ENCODE results near the gene CEP170B. TPM values are rescaled to one million over a fixed set of nuclear protein-coding genes. Genes with fewer than 3 reads are reported as not detected.
A peak's percentile ranks its signal among the peaks of the same experiment; 100 is the strongest.
"Not testable (repeated sequence)": the region's sequence is repeated elsewhere in the genome, so short reads cannot be mapped to it uniquely, and the experiment has no call there.

CEP170B gene
- total RNA-seq, 1 experiment from 2014 or later = 0.12 TPM

DNA sequence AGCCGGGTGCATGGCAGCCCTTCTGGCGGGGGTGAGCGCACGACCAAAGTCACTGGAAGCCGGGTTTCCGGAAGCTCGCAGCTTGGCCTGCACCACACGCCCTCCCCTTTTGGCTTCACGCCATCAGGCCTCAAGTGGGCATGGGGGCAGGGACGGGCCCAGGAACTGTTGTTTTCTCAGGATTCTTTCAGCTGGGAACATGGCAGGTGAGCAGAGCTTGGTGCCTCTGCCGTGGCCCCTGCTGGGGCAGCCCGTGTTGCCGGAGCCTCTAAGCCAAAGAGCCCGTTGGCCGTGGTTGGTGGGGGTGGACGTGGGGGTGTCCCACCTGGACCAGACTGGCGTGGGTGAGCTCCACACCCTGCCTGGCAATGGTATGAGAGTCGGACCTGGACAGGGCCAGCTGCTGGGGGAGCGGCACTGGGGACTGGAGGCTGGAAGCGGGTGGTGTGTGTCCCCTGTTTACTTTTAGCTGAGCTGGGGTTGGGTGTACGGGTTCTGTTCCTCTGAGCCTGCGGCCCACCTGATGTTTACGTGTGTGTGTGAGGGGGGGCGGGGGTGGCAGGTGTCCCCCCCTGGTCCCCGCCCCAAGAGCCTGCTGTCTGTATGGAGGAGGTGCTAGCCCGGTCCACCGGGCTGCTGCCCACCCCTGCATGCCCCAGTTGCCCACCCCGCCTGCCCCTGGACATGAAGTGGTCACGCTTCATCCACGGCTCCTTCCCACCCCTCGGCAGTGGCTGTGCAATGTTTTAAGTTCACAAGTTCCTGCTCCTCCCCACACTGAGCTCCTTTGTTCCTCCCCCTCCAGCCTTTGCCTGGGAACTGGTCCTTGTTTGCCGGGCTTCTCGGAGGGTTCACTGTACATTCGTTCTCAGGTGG, 31.0 kb downstream of the CEP170B start:
- no peak overlapping the region for H3K4me3 ChIP-seq
- H3K9me3 ChIP-seq (replicated peaks) = no peaks in the 10 kb centered on the region
- peaks cover 4% of the 10 kb centered on the region; the same call in 1 of the 2 replicates for H3K27me3 ChIP-seq
- H3K36me3 ChIP-seq = no peaks in the 10 kb centered on the region
- peak; percentile 54 to 69 for DNase-seq
- no peak overlapping the region for H3K27ac ChIP-seq
- H3K4me1 ChIP-seq = peaks cover 5% of the 10 kb centered on the region; the same call in 1 of the 2 replicates

DNA sequence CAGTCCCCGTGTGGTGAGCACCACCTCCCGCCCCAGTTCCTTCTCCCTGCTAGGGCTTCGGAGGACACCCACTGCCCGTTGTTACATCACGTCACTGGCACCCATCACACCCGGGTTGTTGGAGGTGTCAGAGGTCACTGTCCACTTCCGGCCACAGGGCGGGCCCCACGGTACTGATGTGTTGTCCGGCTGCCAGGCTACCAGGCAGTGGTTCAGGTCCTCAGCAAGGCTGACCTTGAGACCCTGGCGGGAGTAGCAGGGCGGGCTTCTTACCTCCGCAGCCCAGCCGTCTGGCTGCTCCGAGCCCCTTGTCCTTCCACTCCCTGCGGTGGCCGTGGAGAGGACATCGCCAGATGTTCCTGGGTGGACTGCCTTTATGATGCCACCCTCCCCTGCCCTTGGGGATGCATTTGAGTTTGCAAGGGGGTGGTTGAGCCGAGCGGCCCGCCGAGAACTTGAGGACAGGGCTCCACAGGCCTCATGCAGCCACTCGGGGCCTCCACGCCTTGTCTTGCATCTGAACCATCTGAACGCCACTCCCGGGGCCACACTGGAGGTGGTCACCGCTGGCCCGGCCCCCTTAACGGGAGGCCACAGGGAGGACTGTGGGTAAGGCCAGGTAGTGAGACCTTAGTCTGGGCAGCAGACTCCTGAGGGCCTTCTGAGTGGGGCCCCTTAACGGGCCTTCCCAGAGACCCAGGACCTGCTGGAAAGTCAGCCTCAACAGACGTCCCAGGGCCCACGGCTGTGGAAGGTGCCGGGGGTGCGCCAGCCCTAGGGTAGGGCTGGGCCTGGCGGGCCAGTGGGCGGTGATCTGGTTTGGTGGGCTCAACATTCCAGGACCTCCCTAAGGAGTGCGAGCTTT, 32.5 kb downstream of the CEP170B start:
- H3K36me3 ChIP-seq = no peaks in the 10 kb centered on the region
- no peaks in the 10 kb centered on the region for H3K9me3 ChIP-seq (replicated peaks)
- peak in 1 of 2 experiments; percentile 2 for DNase-seq
- no peak overlapping the region for H3K4me3 ChIP-seq
- H3K4me1 ChIP-seq = peaks cover 5% of the 10 kb centered on the region; the same call in 1 of the 2 replicates
- H3K27me3 ChIP-seq = peaks cover 9% of the 10 kb centered on the region; the same call in 1 of the 2 replicates
- H3K27ac ChIP-seq = no peak overlapping the region

DNA sequence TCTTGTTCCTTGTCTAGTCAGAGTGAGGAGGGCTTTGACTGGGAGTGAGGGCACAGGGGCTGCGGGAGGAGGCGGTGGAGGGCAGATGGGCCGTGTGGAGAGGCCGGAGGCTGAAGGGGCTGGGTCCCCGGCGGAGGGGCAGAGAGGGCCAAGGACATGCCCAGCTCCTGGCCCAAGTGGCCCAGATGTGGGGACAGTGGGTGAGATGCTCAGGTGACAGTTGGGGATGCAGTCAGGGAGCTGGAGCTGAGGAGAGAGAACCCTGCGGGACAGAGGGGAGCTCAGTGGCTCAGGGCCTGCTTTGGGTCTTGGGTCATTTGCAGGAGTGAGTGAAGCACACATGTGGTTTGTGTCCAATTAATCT, 33.1 kb downstream of the CEP170B start:
- H3K4me3 ChIP-seq = no peak overlapping the region
- H3K4me1 ChIP-seq = peaks cover 5% of the 10 kb centered on the region; the same call in 1 of the 2 replicates
- DNase-seq = no peak
- no peak overlapping the region for H3K27ac ChIP-seq
- no peaks in the 10 kb centered on the region for H3K9me3 ChIP-seq (replicated peaks)
- peaks cover 9% of the 10 kb centered on the region; the same call in 1 of the 2 replicates for H3K27me3 ChIP-seq
- no peaks in the 10 kb centered on the region for H3K36me3 ChIP-seq

DNA sequence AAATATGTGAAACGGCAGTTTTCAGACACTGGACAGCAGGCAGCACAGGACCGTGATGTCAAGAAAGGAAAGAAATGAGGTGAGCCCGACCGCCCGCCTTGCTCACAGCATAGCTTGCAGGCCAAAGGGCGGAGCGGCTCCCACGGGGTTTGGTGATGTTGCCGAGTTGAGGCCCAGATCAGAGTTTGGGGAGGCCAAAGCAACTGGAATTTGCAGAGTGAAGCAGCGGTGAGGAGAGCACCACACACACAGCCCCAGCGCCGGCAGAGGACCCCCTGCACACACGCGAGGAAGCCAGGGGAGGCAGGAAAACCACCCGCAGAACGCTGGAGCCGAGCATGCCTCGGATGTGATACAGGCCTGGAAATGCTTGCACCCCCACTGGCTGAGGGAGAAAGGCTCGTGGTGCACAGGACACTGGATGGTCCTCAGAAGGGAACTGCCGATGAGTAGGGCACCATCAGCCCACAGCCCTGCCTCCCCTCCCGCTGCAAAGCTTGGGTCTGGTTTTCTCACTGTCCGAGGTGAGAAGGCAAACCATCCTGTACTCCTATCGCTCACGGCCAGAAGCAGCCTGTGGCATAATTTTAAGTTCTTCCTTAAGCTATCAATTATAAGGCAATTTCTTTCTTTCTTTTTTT, 33.9 kb downstream of the CEP170B start:
- H3K36me3 ChIP-seq = no peaks in the 10 kb centered on the region
- H3K27ac ChIP-seq = no peak overlapping the region
- H3K27me3 ChIP-seq = peaks cover 9% of the 10 kb centered on the region; the same call in 1 of the 2 replicates
- peaks cover 5% of the 10 kb centered on the region; the same call in 1 of the 2 replicates for H3K4me1 ChIP-seq
- DNase-seq = no peak
- no peak overlapping the region for H3K4me3 ChIP-seq
- no peaks in the 10 kb centered on the region for H3K9me3 ChIP-seq (replicated peaks)

- Histone ChIP-seq H3K36me3 (no peaks in the 10 kb centered on the region), H3K4me1 (peaks cover 5% of the 10 kb centered on the region; the same call in 1 of the 2 replicates), H3K9me3 (replicated peaks) (no peaks in the 10 kb centered on the region), H3K27ac (no peak overlapping the region), H3K4me3 (no peak overlapping the region), H3K27me3 (peaks cover 9% of the 10 kb centered on the region; the same call in 1 of the 2 replicates)
- no peak for DNase-seq
These were observed 34.7 kb downstream of the CEP170B start for GRCh38 chr14:104899781-104900180.

DNA sequence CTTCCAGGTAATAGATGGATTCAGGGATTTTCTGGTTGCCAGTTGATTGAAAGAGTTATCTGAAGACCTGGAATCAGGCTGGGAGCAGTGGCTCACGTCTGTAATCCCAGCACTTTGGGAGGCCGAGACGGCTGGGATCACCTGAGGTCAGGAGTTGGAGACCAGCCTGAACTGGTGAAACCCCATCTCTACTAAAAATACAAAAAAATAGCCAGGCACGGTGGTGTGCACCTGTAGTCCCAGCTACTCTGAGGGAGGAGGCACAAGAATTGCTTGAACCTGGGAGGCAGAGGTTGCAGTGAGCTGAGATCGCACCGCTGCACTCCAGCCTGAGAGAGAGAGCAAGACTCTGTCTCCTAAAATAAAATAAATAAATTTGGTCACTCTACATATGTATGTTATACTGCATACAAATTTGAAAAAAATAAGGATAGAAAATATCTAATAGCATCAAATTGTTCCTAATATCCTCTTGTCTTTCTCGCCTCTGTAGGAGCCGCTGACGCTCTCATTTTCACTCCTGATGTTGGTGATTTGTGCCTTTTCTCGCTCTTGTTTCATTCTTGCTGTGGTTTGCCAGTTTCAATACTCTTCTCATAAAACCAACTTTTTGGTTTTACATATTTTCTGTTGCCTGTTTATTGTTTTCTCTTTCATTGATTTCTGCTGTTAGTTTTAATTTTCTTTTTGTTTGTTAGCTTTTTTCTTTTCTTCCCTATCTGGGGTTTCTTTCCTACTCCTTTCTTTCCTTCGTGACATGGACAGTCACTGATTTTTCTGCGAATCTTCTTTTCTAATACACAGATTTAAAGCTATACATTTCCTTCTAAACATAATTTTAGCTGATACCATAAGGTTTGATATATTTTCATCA, 35.8 kb downstream of the CEP170B start:
- peaks cover 9% of the 10 kb centered on the region; the same call in 1 of the 2 replicates for H3K27me3 ChIP-seq
- H3K9me3 ChIP-seq (replicated peaks) = no peaks in the 10 kb centered on the region
- H3K4me3 ChIP-seq = no peak overlapping the region
- H3K4me1 ChIP-seq = peaks cover under 1% of the 10 kb centered on the region; the same call in 1 of the 2 replicates
- H3K27ac ChIP-seq = no peak overlapping the region
- DNase-seq = no peak
- H3K36me3 ChIP-seq = no peaks in the 10 kb centered on the region

DNA sequence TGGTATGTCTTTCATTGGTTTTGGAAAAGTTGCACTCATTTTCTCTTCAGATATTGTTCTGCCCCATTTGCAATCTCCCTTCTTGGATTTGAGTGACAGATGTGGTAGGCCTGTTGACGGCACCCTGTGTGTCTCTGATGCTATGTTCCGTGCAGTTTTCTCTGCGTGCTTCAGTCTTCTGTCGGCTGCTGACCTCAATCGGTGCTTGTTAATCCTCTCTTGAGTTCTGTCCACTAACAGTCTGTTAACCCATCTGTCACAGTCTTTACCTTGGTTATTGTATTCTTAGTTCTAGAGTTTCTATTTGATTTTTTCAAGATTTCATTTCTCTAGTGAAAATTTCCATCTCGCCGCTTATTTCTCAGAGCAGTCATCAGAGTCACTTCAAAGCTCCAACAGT, 38.9 kb downstream of the CEP170B start:
- DNase-seq = no peak
- Histone ChIP-seq H3K27me3 (peaks cover 9% of the 10 kb centered on the region; the same call in 1 of the 2 replicates), H3K4me3 (no peak overlapping the region), H3K27ac (no peak overlapping the region), H3K9me3 (replicated peaks) (no peaks in the 10 kb centered on the region; the same call in 1 of the 2 replicates), H3K4me1 (no peaks in the 10 kb centered on the region), H3K36me3 (no peaks in the 10 kb centered on the region)

DNA sequence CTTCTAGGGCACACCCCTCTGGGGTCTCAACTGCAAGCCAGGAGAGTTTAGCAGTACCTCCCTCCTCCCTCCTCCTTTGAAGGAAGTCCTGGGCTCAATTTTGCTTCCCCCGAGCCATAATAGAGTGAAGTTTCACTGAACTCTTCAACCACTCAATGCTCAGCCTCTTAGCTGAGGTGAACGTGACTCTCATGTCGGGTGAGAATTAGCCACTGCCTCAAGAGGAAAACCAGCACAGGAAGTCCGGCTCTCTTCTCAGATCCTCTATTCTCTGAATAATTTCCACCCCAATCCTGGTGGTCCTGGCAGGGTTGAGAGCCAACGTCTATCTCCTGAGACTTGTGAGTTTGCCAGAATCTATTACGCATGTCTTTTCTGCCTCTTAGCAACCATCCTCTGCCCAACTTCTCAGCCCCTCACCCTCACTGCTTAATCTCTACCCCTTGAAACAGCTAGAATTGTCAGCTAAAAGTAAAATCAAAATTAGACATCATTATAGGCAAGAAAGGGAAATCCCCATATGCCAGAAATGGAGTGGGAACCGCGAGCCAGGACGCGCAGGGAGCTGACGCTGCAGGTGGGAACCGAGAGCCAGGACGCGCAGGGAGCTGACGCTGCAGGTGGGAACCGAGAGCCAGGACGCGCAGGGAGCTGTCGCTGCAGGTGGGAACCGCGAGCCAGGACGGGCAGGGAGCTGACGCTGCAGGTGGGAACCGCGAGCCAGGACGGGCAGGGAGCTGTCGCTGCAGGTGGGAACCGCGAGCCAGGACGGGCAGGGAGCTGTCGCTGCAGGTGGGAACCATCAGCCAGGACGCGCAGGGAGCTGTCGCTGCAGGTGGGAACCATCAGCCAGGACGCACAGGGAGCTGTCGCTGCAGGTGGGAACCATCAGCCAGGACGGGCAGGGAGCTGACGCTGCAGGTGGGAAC, 39.8 kb downstream of the CEP170B start:
- not testable (repeated sequence) for H3K36me3 ChIP-seq; H3K4me1 ChIP-seq; H3K9me3 ChIP-seq (replicated peaks); H3K27me3 ChIP-seq; H3K4me3 ChIP-seq; H3K27ac ChIP-seq; DNase-seq

- H3K27me3 ChIP-seq; DNase-seq; H3K36me3 ChIP-seq; H3K9me3 ChIP-seq (replicated peaks); H3K4me1 ChIP-seq; H3K4me3 ChIP-seq; H3K27ac ChIP-seq: not testable (repeated sequence)
These were observed 40.5 kb downstream of the CEP170B start for GRCh38 chr14:104905579-104905933.

- no peaks in the 10 kb centered on the region for H3K4me1 ChIP-seq
- no peak for DNase-seq
- no peaks in the 10 kb centered on the region for H3K36me3 ChIP-seq
- no peaks in the 10 kb centered on the region for H3K27me3 ChIP-seq
- no peak overlapping the region for H3K4me3 ChIP-seq
- peaks cover 4% of the 10 kb centered on the region for H3K9me3 ChIP-seq (replicated peaks)
- H3K27ac ChIP-seq = no peak overlapping the region
These were observed 43.2 kb downstream of the CEP170B start for GRCh38 chr14:104908303-104908702.

DNA sequence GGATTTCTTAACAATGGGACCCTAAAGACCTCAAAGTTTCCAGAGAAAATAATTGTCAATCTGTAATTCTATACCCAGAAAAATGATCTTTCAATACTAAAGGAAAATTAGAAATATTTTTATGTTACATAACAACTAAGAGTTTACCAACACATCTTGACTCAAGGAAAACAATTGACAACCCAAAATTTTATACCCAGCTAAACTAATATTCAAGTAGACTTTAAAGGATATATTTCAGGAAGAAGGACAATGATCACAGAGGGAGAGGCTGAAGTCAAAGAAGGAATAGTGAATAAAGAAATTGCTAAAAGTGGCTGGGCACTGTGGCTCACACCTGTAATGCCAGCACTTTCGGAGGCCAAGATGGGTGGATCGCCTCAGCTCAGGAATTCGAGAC, 47.0 kb downstream of the CEP170B start:
- Histone ChIP-seq H3K4me1 (no peaks in the 10 kb centered on the region), H3K27ac (no peak overlapping the region), H3K27me3 (no peaks in the 10 kb centered on the region), H3K36me3 (no peaks in the 10 kb centered on the region), H3K4me3 (no peak overlapping the region), H3K9me3 (replicated peaks) (peaks cover 4% of the 10 kb centered on the region)
- no peak for DNase-seq

GRCh38 chr14:104913435-104913834, 48.4 kb downstream of the CEP170B start:
- Histone ChIP-seq H3K4me1 (no peaks in the 10 kb centered on the region), H3K36me3 (no peaks in the 10 kb centered on the region), H3K4me3 (no peak overlapping the region), H3K9me3 (replicated peaks) (peaks cover 4% of the 10 kb centered on the region), H3K27ac (no peak overlapping the region), H3K27me3 (no peaks in the 10 kb centered on the region)
- DNase-seq = no peak

GRCh38 chr14:104917116-104917515, 52.0 kb downstream of the CEP170B start:
- H3K27ac ChIP-seq = no peak overlapping the region
- no peaks in the 10 kb centered on the region for H3K9me3 ChIP-seq (replicated peaks)
- H3K4me1 ChIP-seq = no peaks in the 10 kb centered on the region
- H3K36me3 ChIP-seq = no peaks in the 10 kb centered on the region
- no peaks in the 10 kb centered on the region for H3K27me3 ChIP-seq
- no peak overlapping the region for H3K4me3 ChIP-seq
- DNase-seq = no peak

Data from SJCRH30 (cell line).